Measurements from ENCODE around the gene CSN2.
A peak's percentile ranks its signal among the peaks of the same experiment; 100 is the strongest.

Gene CSN2

DNA sequence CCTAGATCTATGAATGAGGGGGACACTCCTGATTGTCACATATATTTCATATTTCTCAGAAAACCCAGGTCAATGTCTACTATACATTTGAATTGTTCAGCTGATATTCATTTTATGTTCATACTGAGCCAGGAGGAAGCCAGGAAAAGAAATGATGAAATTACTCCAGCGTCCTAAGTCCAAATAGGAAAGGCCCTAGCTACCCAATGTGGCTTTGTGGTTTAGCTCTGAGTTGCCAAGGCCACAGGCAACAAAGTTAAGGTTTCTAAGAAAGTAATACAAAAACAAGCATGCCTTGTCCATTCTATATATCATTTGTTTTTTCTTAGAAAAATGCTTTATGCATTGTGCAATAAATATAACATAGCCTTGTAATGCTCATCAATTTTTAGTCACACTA, 4.5 kb upstream of the CSN2 start:
- no peaks in the 10 kb centered on the region for H4K20me1 ChIP-seq (ENCODE audit: insufficient read depth)
- no peaks in the 10 kb centered on the region for H3K36me3 ChIP-seq (ENCODE audit: insufficient read depth)
- no peaks in the 10 kb centered on the region for H3K27me3 ChIP-seq (ENCODE audit: insufficient read depth, low read depth)
- H3K4me3 ChIP-seq (IDR thresholded peaks at IDR 0.05; ENCODE audit: insufficient read depth, low read depth, low read length) = no peak overlapping the region
- H3K4me1 ChIP-seq (ENCODE audit: low read depth, poor library complexity, severe bottlenecking) = peaks cover 14% of the 10 kb centered on the region
- no peaks in the 10 kb centered on the region for H3K79me2 ChIP-seq (ENCODE audit: insufficient read depth, low read depth)
- H3K27ac ChIP-seq = 0 out of 2 replicates have a peak overlapping the region, but pooled peaks have one; percentile 26
- 0 out of 2 replicates have a peak overlapping the region, but pooled peaks have one; percentile 21 for H3K4me2 ChIP-seq
- no peak overlapping the region for H2AFZ ChIP-seq (ENCODE audit: low read depth)
- no peak overlapping the region for H3K9ac ChIP-seq
- TF ChIP-seq, protein P1, sequence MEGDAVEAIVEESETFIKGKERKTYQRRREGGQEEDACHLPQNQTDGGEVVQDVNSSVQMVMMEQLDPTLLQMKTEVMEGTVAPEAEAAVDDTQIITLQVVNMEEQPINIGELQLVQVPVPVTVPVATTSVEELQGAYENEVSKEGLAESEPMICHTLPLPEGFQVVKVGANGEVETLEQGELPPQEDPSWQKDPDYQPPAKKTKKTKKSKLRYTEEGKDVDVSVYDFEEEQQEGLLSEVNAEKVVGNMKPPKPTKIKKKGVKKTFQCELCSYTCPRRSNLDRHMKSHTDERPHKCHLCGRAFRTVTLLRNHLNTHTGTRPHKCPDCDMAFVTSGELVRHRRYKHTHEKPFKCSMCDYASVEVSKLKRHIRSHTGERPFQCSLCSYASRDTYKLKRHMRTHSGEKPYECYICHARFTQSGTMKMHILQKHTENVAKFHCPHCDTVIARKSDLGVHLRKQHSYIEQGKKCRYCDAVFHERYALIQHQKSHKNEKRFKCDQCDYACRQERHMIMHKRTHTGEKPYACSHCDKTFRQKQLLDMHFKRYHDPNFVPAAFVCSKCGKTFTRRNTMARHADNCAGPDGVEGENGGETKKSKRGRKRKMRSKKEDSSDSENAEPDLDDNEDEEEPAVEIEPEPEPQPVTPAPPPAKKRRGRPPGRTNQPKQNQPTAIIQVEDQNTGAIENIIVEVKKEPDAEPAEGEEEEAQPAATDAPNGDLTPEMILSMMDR (conservative IDR thresholded peaks at IDR 0.05; ENCODE audit: low read depth, low read length) = no peak

DNA sequence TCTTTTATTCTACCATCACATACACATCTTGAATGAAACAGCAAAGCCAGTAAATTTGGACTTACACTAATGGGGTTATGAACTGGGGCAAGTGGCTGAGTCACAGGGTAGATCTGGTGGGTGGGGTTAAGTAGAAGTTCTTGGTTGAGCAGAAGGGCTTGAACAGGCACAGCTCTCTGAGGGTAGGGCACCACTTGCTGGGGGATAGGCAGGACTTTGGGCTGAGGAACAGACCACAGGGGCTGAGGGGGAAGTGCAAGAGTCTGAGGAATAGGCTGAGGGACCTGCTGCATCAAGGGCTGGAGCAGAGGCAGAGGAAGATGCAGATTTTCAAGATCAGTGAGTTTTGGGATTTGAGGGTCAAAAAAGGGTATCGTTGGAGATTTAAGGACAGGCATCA, 8.3 kb downstream of the CSN2 start:
- H3K27me3 ChIP-seq (ENCODE audit: insufficient read depth, low read depth) = no peaks in the 10 kb centered on the region
- H4K20me1 ChIP-seq (ENCODE audit: insufficient read depth) = no peaks in the 10 kb centered on the region
- H3K9ac ChIP-seq = no peak overlapping the region
- no peak overlapping the region for H2AFZ ChIP-seq (ENCODE audit: low read depth)
- no peak overlapping the region for H3K27ac ChIP-seq
- no peaks in the 10 kb centered on the region for H3K79me2 ChIP-seq (ENCODE audit: insufficient read depth, low read depth)
- TF ChIP-seq, protein P1 (conservative IDR thresholded peaks at IDR 0.05; ENCODE audit: low read depth, low read length) = no peak
- no peaks in the 10 kb centered on the region for H3K4me1 ChIP-seq (ENCODE audit: low read depth, poor library complexity, severe bottlenecking)
- no peak overlapping the region for H3K4me3 ChIP-seq (IDR thresholded peaks at IDR 0.05; ENCODE audit: insufficient read depth, low read depth, low read length)
- H3K36me3 ChIP-seq (ENCODE audit: insufficient read depth) = no peaks in the 10 kb centered on the region
- no peak overlapping the region for H3K4me2 ChIP-seq

DNA sequence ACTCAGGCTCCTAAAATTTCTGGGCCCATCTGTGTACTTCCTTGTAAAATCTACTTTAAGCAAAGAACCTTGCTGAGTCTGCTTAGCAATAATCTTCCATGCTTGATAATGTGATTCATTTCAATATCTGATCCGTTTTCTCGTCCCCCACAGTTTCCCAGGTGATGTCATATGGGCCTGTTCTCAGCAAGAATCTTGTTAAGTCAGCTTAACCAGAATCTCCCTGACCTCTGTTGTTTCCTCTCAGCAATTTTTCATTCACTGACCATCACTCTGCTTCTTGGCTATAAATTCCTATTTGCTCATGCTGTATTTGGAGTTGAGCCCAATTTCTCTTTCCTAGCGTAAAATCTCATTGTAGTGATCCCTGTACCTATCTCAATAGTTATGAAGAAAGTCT, 13.9 kb downstream of the CSN2 start:
- TF ChIP-seq, protein P1 (conservative IDR thresholded peaks at IDR 0.05; ENCODE audit: low read depth, low read length) = no peak
- Histone ChIP-seq H3K4me2 (no peak overlapping the region), H3K9ac (no peak overlapping the region), H2AFZ (ENCODE audit: low read depth) (no peak overlapping the region), H3K4me1 (ENCODE audit: low read depth, poor library complexity, severe bottlenecking) (no peaks in the 10 kb centered on the region), H3K79me2 (ENCODE audit: insufficient read depth, low read depth) (no peaks in the 10 kb centered on the region), H3K4me3 (IDR thresholded peaks at IDR 0.05; ENCODE audit: insufficient read depth, low read depth, low read length) (no peak overlapping the region), H3K27ac (no peak overlapping the region), H3K27me3 (ENCODE audit: insufficient read depth, low read depth) (no peaks in the 10 kb centered on the region), H3K36me3 (ENCODE audit: insufficient read depth) (no peaks in the 10 kb centered on the region), H4K20me1 (ENCODE audit: insufficient read depth) (no peaks in the 10 kb centered on the region)

DNA sequence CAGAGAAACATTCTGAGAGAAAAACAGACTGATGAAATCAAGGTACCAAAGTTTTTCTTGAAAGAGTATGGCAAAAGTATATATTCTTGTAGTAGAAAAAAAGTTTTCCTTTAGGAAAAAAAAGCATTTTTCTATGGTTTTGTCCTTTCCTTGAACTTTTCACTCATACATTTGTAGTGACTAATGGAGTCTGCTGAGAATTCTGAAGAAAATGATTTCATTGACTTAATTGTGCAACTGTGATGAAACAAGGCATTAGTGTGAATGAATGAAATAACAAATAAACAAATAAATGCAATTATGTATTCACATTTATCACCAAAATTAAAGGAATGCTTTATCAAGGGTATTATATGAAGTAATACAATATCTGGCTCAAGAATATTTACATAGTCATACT, 29.0 kb downstream of the CSN2 start:
- Histone ChIP-seq H3K36me3 (ENCODE audit: insufficient read depth) (no peaks in the 10 kb centered on the region), H2AFZ (ENCODE audit: low read depth) (no peak overlapping the region), H3K9ac (no peak overlapping the region), H3K79me2 (ENCODE audit: insufficient read depth, low read depth) (no peaks in the 10 kb centered on the region), H3K4me2 (no peak overlapping the region), H3K27me3 (ENCODE audit: insufficient read depth, low read depth) (no peaks in the 10 kb centered on the region), H3K27ac (no peak overlapping the region), H4K20me1 (ENCODE audit: insufficient read depth) (no peaks in the 10 kb centered on the region), H3K4me3 (IDR thresholded peaks at IDR 0.05; ENCODE audit: insufficient read depth, low read depth, low read length) (no peak overlapping the region), H3K4me1 (ENCODE audit: low read depth, poor library complexity, severe bottlenecking) (no peaks in the 10 kb centered on the region)
- TF ChIP-seq, protein P1 (conservative IDR thresholded peaks at IDR 0.05; ENCODE audit: low read depth, low read length) = no peak
